NCI-H345 (cell line): ENCODE measurements around the gene JMJD8.

Experiments used
- DNase-seq: peaks from one replicate; lab custom pipeline; 2025; lab: John Stamatoyannopoulos, UW

The JMJD8 gene

DNA sequence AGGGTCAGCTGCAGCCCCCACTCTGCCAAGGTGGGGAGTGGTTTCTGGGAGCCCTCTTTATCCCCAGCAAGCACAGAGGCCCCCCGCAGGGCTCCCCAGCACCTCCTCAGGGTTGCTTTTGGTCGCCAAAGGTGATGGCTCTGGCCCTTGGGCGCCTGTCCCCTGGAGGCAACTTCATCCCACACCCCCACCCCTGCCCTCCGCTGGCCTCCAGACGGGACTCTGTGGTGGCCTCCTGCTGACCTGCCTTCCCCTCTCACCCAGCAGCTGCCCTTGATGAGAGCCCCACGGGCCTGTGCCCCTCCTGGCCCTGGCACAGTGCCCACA, 24.0 kb downstream of the JMJD8 start:
- DNase-seq = peak; percentile 9

DNA sequence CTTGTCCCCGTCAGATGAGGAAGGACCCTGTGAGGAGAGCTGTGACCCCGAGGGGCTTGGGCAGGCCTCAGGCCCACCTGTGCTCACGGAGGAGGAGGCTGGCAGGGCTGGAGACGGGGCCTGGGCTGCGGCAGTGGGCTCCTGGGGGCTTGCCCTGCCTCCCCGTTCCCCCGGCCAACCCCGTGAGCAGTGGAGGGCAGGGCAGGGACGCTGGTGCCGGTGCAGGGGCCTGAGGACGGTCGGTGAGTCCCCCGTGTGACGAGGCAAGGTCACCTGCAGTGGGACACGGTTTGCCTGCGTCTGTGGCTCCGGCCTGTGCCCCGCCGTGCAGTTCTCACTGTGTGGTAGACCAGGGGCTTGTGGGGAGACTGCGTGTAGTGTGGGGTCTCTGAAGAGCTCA, 24.5 kb downstream of the JMJD8 start:
- DNase-seq = no peak

DNA sequence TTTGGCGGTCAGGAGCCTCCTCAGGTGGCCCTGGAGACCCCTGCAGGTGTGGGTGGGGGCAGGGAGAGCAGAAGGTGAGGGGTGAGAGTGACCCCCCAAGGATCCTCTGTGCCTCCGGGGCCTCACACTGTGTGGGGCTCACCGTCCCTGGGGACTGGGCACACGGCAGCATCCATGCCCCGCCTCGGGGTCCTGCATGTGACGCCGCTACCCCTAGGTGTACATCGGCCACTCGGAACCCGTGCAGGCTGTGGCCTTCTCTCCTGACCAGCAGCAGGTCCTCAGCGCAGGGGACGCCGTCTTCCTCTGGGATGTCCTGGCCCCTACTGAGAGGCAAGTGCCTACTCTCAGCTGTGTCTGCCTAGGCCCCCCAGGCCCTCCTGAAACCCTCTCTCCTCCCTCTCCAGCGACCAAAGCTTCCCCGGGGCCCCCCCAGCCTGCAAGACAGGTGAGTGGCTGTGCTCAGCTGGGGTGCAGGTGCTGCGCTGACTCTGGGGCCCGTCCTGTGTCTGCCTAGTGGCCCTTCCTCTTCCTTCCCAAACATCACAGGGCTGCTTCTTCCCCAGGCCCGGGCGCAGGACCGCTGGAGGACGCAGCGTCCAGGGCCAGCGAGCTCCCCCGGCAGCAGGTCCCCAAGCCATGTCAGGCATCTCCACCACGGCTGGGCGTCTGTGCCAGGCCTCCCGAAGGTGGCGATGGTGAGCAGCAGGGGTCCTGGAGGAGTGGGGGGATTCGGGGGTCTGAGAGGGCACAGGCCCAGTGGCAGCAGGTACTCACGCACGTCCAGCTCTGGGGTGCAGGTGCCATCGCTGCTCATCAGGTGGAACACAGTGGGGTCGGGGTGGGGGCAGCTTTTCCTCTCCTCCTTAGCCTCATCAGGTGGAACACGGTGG, 25.2 kb downstream of the JMJD8 start:
- no peak for DNase-seq

DNA sequence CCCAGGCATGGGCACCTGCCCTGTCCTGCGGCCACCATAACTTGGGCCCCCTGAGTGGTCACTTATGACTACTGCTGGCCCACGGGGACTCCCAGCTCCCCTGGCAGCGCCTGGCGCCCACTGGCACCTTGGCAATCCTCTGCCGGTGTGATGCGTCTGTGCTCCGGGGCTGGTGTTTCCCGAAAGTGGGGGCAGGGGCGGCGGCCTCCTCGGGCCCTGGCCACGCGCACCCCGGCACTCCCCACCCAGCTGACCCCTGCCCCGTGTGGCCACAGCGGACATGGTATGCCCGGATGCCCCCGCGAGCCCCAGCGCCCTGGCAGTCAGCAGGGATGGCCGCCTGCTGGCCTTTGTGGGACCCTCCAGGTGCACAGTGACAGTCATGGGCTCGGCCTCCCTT, 26.6 kb downstream of the JMJD8 start:
- DNase-seq = no peak

DNA sequence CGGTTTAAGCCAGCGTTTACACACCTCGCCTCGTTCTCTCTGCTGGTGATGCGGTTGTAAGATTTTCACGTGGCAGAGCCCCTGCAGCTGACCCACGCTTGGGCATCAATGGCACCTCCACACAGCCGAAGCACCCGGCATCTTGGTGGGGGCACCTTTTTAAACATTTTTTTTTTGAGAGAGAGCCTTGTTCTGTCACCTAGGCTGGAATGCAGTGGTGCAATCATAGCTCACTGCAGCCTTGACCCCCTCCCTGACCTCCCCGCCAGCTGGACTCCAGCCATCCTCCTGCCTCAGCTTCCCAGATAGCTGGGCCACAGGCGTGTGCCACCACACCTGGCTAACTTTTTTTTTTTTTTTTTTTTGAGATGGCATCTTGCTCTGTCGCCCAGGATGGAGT, 30.1 kb downstream of the JMJD8 start:
- no peak for DNase-seq

DNA sequence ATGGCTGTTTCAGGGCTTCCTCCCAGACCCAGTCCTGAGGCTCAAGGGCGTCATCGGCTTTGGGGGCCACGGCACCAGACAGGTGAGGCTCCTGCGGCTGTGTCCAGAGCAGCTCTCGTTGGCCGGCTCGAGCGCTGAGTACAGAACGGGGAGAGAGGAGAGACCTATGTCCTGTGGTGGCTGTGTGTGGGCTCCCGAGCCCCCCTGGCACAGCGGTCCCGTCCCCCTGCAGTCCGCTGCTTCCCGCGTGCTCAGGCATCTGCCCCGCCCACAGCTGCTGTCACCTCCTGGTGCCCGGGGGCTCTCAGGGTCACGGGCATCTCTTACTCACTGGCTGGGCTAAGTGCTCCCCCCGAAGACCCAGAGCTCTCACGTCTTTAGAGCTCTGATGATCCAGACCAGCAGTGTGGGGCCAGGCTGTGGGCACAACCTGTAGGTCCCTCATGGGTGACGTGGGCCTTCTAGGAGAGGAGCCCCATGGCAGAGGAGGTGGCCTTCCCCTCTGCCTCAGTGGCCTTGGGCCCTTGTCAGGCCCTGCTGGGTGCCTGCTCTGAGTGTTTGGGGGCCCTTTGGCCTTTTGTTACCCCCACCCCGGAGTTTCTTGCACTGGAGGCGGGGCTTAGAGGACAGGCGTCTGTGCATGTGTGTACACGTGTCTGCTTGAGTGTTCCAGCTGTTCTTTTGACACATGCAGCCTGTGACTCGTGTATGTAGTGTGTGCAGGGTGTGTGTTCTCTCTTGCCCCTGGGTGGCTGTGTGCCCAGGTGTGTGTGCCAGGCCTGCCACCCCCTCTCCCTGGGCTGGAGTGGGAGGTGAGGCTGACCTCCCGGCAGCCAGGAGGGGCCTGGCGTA, 31.5 kb downstream of the JMJD8 start:
- no peak for DNase-seq

DNA sequence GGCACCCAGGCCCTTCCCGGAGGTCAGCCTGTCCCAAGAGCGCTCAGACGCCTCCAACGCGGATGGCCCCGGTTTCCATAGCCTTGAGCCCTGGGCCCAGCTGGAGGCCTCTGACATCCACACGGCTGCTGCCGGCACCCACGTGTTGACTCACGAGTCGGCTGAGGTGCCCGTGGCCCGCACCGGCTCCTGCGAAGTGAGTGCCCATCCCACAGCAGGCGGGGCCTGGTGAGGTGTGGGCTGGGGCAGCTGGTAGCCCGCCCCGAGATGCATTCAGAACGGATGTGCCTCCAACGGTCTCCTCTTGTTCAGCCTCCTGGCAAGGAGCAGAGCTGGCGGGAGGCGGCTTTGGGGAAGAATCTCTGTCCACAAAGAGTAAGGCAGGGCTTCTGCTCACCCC, 32.3 kb downstream of the JMJD8 start:
- DNase-seq = no peak

DNA sequence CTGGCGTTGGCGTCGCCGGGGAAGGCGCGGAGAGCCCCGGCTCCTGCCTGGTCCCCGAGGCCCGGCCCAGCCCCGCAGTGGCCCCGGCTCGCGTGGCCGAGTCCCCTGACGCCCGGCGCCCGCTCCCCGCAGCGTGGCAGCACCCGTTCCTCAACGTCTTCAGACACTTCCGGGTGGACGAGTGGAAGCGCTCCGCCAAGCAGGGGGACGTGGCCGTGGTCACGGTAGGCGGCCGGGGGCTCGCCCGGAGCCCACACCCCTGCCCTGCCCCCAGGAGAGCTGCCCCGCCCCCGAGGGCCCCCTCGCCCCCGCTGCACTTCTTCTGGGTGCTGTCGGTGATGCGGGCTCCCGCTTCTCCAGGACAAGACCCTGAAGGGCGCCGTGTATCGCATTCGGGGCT, 34.5 kb downstream of the JMJD8 start:
- DNase-seq = peak; percentile 13

DNA sequence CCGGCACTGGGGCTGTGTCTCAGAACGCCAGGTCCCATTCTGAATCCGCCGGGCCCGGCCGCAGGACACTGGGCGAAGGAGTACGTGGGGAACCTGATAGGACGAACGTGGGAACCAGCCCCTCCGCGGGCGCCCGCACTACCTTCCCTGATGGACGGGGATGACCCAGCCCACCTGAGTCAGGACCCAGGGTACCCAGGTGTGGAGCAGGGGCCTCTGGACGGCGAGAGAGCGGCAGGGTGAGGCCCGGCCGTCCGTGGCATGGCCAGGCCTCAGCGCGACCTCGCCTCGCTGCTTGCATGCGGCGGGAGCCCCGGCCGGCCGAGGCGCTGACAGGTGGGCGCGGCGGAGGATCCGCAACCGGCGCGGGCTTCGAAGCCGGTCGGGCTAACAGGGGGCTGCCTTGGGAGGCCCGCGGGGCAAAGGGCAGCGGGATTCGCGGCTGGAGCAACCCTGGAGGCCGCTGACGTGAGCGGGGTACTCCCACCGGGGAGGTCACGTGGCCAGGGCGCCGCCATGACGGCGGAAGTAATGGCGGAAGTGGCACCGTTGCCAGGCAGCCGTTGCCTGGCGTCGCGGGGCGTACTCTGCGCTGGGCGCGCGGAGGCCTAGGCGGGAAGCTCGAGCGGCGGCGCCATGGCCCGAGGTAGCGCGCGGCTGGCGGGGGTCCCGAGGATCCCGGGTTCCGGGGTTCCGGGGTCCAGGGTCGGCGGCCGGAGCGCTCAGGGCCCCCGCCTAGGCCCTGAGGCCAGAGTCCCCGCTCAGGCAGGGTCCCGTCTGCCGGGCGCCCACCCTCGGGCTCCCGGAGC, 35.1 kb downstream of the JMJD8 start, which contains the start of gene WDR90:
Gene WDR90, plus strand, starts transcription at position 585 of the 809 bp plus-strand sequence. Its CDS starts 52 bp downstream, at position 637.
- peak; percentile 95 for DNase-seq

DNA sequence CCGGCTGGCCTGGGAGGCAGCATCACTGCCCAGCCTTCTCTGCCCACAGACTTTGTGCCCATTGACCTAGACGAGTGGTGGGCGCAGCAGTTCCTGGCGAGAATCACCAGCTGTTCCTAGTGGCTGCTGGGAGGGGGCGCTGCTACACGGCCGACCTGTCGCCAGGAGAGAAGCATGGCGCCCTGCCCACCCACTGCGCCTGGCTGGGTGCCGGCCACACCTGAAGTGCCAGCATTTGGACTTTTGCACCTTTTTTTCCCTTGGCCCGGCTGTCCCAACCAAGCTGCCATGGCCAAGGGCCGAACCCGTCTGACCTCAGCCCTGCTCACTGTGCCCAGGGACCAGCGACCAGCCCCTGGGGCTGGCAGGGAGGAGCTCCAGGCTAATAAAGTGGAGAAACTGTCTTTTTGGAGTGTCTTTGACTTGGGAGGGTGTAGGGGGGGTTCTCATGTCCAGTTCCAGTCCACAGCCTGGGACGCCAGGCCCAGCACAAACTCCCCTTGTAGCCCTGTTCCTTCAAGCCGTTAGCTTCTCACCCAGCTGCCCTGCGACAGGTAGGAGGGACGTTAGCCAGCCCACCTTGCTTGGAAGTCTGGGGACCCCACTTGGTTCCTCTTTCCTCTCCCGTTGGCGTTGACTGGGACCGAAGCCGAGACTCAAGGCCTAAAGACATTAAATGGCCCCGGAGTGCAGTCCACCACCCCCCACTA, 35.9 kb downstream of the JMJD8 start:
- peak; percentile 58 for DNase-seq

DNA sequence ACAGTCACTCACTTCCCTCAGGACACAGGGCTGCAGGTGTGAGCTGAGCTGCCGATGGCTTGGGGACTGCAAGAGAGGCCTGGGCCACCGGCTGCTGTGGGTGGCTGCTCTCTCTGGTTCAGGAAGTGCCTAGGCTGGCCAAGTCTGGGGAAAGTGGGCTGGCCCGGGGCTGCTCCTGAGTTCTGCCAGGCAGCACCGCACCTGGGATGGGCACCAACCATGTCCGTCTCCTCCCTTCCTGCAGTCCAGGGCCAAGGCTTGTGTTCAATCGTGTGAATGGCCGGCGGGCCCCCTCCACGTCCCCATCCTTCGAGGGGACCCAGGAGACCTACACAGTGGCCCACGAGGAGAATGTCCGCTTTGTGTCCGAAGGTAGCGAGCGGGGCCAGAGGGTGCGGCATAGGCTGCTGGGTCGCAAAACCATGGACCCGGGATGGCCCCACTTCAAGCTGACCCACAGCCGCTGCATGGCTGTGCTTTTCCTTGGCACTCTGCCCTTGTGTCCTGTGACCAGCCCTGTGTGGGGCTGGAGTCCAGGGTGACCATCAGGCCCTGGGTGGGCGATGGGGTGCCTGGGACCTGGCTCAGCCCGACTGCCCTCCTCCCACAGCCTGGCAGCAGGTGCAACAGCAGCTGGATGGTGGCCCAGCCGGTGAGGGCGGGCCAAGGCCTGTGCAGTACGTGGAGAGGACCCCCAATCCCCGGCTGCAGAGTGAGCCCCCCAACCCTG, 36.8 kb downstream of the JMJD8 start:
- no peak for DNase-seq

DNA sequence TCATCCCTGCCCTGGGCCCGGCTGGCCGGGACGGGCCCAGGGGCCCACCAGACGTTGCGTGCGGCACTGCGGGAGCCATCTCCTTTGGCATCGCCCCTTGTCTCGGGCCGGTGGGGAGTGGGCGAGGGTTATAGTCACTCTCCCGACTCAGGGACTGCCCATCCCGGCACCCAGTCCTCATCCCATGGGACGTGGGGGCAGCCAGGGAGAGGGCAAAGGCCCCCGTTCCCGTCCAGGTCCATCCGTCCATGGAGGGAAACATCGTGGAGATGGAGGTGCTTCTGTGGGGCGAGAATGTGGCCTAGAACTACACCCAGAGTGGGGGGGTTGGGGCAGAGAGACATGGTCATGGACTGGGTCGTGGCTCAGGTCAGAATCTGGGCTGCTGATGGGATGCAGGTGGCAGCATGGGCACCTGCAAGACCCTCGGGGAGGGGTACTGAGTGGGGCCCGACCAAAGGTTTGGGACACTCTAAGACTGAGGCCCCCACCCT, 37.4 kb downstream of the JMJD8 start:
- DNase-seq = no peak

DNA sequence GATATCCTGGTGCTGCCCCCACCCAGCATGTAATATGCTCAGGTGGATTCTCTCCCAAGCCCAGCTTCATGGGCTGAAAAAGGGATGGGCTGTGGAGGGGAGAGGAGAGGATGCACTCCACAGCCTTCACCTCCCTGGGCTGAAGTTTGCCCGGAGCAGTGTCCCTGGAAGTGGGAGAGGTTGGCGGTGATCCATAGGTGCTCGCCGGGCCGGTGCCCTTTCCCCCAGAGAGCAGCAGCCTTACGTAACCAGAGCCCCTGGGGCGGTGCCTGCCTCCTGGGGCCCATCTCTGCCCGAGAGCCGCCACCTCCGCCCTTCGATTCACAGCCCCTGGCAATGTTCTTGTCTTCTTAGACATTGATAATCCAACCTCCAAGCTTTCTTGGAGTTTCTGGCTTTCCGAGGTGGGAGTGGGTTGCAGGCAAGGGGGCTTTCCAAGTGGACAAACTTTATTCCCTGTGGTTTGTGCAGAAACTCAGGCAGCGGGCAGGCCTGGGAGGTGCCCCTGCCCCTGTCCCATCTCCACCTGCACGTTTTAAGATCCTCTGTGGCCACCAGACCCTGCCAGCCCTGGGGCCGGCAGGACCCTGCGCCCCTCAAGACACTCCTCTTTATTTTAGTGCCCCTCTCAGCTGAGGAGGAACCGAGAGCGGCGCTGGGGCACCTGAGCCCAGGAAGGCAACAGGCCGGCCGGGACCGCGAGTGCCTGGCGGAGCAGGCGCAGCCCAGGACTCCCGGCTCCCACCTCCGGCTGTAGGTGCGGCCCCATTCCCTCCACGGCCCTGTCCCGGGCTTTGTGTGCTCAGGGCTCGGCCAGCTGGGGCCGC, 38.1 kb downstream of the JMJD8 start:
- DNase-seq = no peak

DNA sequence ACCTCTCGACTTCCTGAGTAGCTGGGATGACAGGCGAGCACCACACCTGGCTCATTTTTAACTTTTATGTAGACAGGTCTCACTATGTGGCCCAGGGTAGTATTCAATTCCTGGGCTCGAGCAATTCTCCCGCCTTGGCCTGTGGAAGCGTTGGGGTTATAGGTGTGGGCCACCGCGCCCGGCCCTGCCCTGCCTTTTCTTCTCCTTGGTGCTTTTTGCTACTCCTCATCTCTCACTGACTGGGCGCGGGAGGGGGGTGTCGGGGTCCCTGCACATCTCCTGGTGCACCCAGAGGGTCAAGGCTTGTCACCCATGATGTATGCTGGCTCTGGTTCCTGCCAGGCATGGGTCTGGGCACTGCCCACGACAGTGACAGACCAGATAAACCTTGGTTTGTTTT, 39.6 kb downstream of the JMJD8 start:
- DNase-seq = no peak

DNA sequence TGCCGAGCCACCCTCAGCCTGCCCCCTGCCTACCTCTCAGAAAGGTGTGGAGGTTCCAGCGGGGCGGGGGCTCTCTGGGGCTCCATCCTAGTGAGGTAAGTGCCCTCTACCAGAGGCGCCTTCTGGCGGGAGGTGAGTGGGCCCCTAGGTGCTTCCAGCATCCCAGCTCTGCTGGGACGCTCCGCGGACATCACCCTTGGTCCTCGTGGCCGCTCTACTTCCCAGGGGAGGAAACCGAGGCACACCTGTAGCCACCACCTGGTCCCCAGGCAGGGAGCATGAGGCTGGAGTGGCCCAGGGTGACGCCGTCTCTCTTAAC, 41.1 kb downstream of the JMJD8 start:
- no peak for DNase-seq

DNA sequence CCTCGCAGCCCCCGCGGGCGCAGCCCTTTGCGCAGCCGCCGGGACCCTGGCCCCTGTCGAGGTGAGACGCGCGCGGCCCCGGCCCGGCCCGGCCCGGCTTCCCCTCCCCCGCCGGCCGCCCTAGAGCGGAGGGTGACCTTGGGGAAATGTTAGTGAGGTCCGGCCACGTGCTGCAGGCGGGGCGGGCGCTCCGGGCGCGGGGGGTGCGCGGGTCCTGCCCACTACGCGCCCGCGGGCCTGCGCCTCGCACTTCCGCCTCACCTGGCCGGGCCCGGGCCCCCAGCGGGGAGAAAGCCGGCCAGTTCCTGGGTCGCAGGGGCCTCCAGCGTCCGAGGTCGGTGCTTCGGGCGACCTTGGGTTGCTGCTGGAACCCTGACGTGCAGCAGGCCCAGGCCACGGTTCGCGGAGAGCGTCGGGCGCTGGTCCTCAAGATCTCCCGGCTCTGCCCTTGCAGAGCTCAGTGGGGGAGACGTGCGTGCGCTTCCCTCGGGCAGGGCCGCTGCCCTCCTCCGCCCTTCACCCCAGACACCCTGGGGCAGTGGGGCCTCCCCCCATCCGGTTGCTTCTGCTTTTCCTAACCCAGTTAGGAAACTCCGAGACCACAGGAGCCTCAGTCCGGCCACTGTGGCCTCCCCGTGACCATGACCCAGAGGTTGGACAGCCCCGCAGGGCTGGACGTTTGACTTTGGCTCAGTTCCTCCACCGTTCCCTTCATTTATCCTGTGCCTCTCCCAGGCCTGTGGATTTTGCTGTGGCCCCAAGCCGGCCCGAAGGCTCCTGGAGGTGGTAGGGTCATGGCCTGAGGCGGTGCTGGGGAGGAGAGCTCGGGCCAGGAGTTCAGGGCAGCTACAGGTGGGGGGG, 41.7 kb downstream of the JMJD8 start:
- peak; percentile 29 for DNase-seq

DNA sequence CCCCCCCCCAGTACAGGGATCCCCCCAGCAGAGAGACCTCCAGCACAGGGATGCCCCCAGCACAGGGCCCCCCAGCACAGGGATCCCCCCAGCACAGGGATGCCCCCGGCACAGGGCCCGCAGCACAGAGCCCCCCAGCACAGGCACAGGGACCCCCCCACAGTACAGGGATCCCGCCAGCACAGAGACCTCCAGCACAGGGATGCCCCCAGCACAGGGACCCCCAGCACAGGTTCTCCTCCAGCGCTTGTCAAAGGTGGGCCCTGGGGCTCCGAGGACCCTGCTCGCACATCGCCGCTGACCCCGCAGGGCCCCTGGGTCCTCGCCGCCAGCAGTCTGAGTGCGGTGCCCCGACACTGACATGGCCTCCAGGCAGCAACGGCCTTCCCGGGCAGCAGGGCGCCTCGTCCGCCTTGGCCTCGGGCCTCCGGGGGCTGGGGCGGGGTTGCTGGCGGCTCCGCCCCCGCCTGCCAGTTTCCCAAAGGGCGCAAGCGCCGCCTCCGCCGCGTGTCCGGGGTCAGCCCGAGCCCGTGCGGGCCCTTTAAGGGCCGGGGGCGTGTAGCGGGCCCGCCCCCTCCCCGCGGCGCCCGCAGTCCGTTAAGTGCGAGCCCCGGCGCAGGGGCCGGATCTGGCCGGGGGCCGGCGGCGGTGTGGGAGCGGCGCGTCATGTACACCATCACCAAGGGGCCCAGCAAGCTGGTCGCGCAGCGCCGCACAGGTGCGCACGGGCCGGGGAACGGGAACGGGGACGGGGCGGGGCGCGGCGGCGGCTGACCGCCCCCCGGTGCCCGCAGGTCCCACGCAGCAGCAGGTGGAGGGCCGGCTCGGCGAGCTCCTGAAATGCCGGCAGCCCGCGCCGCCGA, 42.6 kb downstream of the JMJD8 start, which contains the start of gene MCRIP2:
Gene MCRIP2, plus strand, starts transcription at position 503 of the 863 bp plus-strand sequence. Its CDS starts 164 bp downstream, at position 667.
- peak; percentile 75 for DNase-seq

DNA sequence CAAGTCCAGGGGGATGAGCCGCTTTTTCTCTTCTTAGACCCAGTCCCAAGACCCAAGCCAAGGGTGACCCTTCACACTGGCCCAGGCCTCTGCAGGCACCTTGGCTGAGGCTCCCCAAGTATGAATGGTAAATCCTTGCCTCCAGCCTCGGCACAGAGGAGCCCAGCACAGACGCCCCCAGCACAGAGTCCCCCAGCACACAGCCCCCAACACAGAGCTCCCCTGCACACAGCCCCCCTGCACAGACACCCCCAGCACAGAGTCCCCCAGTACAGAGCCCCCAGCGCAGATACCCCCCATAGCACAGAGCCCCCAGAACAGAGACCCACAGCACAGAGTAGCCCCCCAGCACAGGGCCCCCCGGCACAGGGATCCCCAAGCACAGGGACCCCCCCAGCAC, 43.5 kb downstream of the JMJD8 start:
- no peak for DNase-seq
